Measurements from ENCODE around the gene GNAI2.

GRCh38 chr3:50193286-50193685 lies 42.7 kb upstream of the GNAI2 start:
- TF ChIP-seq CTCF (conservative IDR thresholded peaks at IDR 0.05; ENCODE audit: low read length): no peak
- TF ChIP-seq EZH2phosphoT487 (IDR thresholded peaks at IDR 0.05; ENCODE audit: borderline replicate concordance): no peak
